CD14-positive monocyte (primary cell): Measurements from ENCODE around the gene GLDC. TPM values are rescaled to one million over a fixed set of nuclear protein-coding genes. Genes with fewer than 3 reads are reported as not detected.
A peak's percentile ranks its signal among the peaks of the same experiment; 100 is the strongest.

Experiments
- DNase-seq, 3 donors: peaks; one replicate each; pipeline ENCODE4 v3.0.0-alpha.2; 2011 to 2022
- H2AFZ ChIP-seq: 2 replicates; pipeline ENCODE4 v1.6.0; 2012; ENCODE audit warnings: mild to moderate bottlenecking, low read depth, low read length, inconsistent platforms; ENCODE audit not compliant: insufficient read depth, poor library complexity, severe bottlenecking
- H3K27ac ChIP-seq, 2 donors: 1 replicate in 1 of 2; 2 replicates in 1 of 2; pipeline ENCODE4 v1.5.1; 2012 to 2013; ENCODE audit warnings: low read length in 2 of 2, control low read depth in 1 of 2, inconsistent platforms in 1 of 2, low read depth in 1 of 2, mild to moderate bottlenecking in 1 of 2
- H3K27me3 ChIP-seq, 2 donors: one replicate each; pipeline versions ENCODE4 v1.6.0 to v1.6.1; 2011 to 2013; ENCODE audit warnings: low read length in 2 of 2; ENCODE audit not compliant: control insufficient read depth in 2 of 2, insufficient read depth in 2 of 2
- H3K36me3 ChIP-seq, 2 donors: replicated peaks in 1 of 2; 1 replicate in 1 of 2; 2 replicates in 1 of 2; pipeline versions ENCODE4 v1.5.1 to v1.6.1; 2012 to 2013; ENCODE audit warnings: low read length in 2 of 2, control low read depth in 1 of 2, inconsistent platforms in 1 of 2, mild to moderate bottlenecking in 1 of 2; ENCODE audit not compliant: insufficient read depth in 2 of 2, control insufficient read depth in 1 of 2
- H3K4me1 ChIP-seq, 2 donors: 1 replicate in 1 of 2; 2 replicates in 1 of 2; pipeline versions ENCODE4 v1.5.1 to v1.6.1; 2012 to 2013; ENCODE audit warnings: low read length in 2 of 2, control low read depth in 1 of 2, inconsistent platforms in 1 of 2, mild to moderate bottlenecking in 1 of 2, moderate library complexity in 1 of 2; ENCODE audit not compliant: insufficient read depth in 2 of 2, control insufficient read depth in 1 of 2
- H3K4me2 ChIP-seq: replicated peaks from 2 replicates; pipeline ENCODE3; 2012; ENCODE audit warnings: low read length, moderate library complexity, mild to moderate bottlenecking; ENCODE audit not compliant: poor library complexity, severe bottlenecking; ENCODE audit errors: extremely low read depth
- H3K4me3 ChIP-seq, 3 experiments: fragments of 200-600 bp in 1 of 3; sonication (generic) in 1 of 3; replicated peaks in 1 of 3; 1 replicate in 2 of 3; 2 replicates in 1 of 3; pipeline ENCODE4 v1.5.1; 2011 to 2013; ENCODE audit warnings: low read length in 3 of 3, mild to moderate bottlenecking in 3 of 3, control low read depth in 2 of 3, low read depth in 2 of 3, inconsistent platforms in 1 of 3, moderate library complexity in 1 of 3
- H3K79me2 ChIP-seq: 2 replicates; pipeline ENCODE4 v1.6.0; 2012; ENCODE audit warnings: mild to moderate bottlenecking, control low read depth, inconsistent platforms, low read length, moderate library complexity; ENCODE audit not compliant: insufficient read depth
- H3K9ac ChIP-seq: 2 replicates; pipeline ENCODE4 v1.6.0; 2017; ENCODE audit warnings: low read length, mild to moderate bottlenecking; ENCODE audit not compliant: insufficient read depth, poor library complexity, severe bottlenecking
- H3K9me3 ChIP-seq, 2 donors: replicated peaks in 1 of 2; 1 replicate in 1 of 2; 2 replicates in 1 of 2; pipeline versions ENCODE4 v1.5.1 to v1.6.1; 2012 to 2013; ENCODE audit warnings: low read length in 2 of 2, control low read depth in 1 of 2; ENCODE audit not compliant: control insufficient read depth in 1 of 2, insufficient read depth in 1 of 2
- H4K20me1 ChIP-seq: 2 replicates; pipeline ENCODE4 v1.6.0; 2012; ENCODE audit warnings: mild to moderate bottlenecking, low read length, control low read depth, moderate library complexity; ENCODE audit not compliant: insufficient read depth
- H3K27ac Mint-ChIP-seq, 7 donors: one replicate each; pipeline ENCODE4 v1.8.0; 2020; ENCODE audit warnings: mild to moderate bottlenecking in 7 of 7, mixed read lengths in 7 of 7, moderate library complexity in 6 of 7, inconsistent platforms in 2 of 7
- H3K27me3 Mint-ChIP-seq, 3 donors: one replicate each; pipeline ENCODE4 v1.8.0; 2021 to 2022; ENCODE audit warnings: low read depth in 3 of 3, mild to moderate bottlenecking in 3 of 3, mixed read lengths in 3 of 3, moderate library complexity in 3 of 3, inconsistent platforms in 1 of 3
- H3K36me3 Mint-ChIP-seq, 2 donors: one replicate each; pipeline ENCODE4 v1.8.0; 2020; ENCODE audit warnings: mixed read lengths in 2 of 2, inconsistent platforms in 1 of 2, mild to moderate bottlenecking in 1 of 2
- H3K4me1 Mint-ChIP-seq: one replicate; pipeline ENCODE4 v1.8.0; 2020; ENCODE audit warnings: mild to moderate bottlenecking, mixed read lengths
- H3K4me3 Mint-ChIP-seq, 2 donors: one replicate each; pipeline ENCODE4 v1.8.0; 2020; ENCODE audit warnings: mild to moderate bottlenecking in 2 of 2, mixed read lengths in 2 of 2, moderate library complexity in 1 of 2
- H3K9me3 Mint-ChIP-seq, 7 donors: one replicate each; pipeline ENCODE4 v1.8.0; 2020 to 2022; ENCODE audit warnings: mixed read lengths in 7 of 7, mild to moderate bottlenecking in 6 of 7, moderate library complexity in 6 of 7, inconsistent platforms in 2 of 7
- WGBS: methylation state at CpG from one replicate; pipeline ENCODE4 v1.1.5; 2013; ENCODE audit warnings: missing lambda C conversion rate; ENCODE audit not compliant: insufficient coverage; 5-methylcytosine and 5-hydroxymethylcytosine counted together
- intact Hi-C, 2 donors: fragments of 100-400 bp; cut with micrococcal nuclease; formaldehyde crosslinking; loops; one replicate each; pipeline versions ENCODE4 v1.15.0 to v1.15.1; 2023
- polyA plus RNA-seq, 3 donors: library from polyadenylated mRNA; depleted of rRNA in 1 of 3; unstranded in 2 of 3; stranded (reverse) in 1 of 3; fragments of 300-500 nt in 2 of 3; fragments of >200 nt in 1 of 3; fragmentation: Illumina TruSeq in 2 of 3; gene quantifications; 1 replicate in 2 of 3; 2 replicates in 1 of 3; pipeline ENCODE4 v1.2.3, GENCODE V29; 2012 to 2021
- TF ChIP-seq, protein P1 (sequence below): fragments of 200-600 bp; IDR thresholded peaks from one replicate; pipeline ENCODE4 v1.8.0; 2022; ENCODE audit warnings: antibody characterized with exemption, mild to moderate bottlenecking

GLDC gene
- polyA plus RNA-seq, 3 donors = not detected

GRCh38 chr9:6584881-6585597 is 60.5 kb downstream of the GLDC start:
- Histone ChIP-seq H3K79me2 (no peaks in the 10 kb centered on the region), H3K4me2 (no peak overlapping the region), H2AFZ (no peak overlapping the region), H3K36me3 (no peaks in the 10 kb centered on the region), H4K20me1 (no peaks in the 10 kb centered on the region), H3K4me3 (no peak overlapping the region), H3K9me3 (no peaks in the 10 kb centered on the region), H3K9ac (no peak overlapping the region), H3K27me3 (no peaks in the 10 kb centered on the region), H3K4me1 (peaks cover 9 to 28% of the 10 kb centered on the region in 2 donors), H3K27ac (no peak overlapping the region)
- no CpG with 5 or more reads among the region's 5 CpGs for WGBS
- TF ChIP-seq, protein P1, sequence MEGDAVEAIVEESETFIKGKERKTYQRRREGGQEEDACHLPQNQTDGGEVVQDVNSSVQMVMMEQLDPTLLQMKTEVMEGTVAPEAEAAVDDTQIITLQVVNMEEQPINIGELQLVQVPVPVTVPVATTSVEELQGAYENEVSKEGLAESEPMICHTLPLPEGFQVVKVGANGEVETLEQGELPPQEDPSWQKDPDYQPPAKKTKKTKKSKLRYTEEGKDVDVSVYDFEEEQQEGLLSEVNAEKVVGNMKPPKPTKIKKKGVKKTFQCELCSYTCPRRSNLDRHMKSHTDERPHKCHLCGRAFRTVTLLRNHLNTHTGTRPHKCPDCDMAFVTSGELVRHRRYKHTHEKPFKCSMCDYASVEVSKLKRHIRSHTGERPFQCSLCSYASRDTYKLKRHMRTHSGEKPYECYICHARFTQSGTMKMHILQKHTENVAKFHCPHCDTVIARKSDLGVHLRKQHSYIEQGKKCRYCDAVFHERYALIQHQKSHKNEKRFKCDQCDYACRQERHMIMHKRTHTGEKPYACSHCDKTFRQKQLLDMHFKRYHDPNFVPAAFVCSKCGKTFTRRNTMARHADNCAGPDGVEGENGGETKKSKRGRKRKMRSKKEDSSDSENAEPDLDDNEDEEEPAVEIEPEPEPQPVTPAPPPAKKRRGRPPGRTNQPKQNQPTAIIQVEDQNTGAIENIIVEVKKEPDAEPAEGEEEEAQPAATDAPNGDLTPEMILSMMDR = peak; percentile 75
- no peak for DNase-seq
- H3K36me3 Mint-ChIP-seq = no peaks in the 10 kb centered on the region
- no peak overlapping the region for H3K4me3 Mint-ChIP-seq
- no peaks in the 10 kb centered on the region for H3K9me3 Mint-ChIP-seq
- intact Hi-C loops = loop anchor here in 1 of 2 donors (10.0 kb wide), 2 partner anchors 100 to 170 kb away; partner anchors contain the start of gene KDM4C
- H3K27ac Mint-ChIP-seq = no peak overlapping the region
- peaks cover 21% of the 10 kb centered on the region for H3K4me1 Mint-ChIP-seq
- H3K27me3 Mint-ChIP-seq = peaks cover 0 to 2% (median 0%) of the 10 kb centered on the region in 3 donors

DNA sequence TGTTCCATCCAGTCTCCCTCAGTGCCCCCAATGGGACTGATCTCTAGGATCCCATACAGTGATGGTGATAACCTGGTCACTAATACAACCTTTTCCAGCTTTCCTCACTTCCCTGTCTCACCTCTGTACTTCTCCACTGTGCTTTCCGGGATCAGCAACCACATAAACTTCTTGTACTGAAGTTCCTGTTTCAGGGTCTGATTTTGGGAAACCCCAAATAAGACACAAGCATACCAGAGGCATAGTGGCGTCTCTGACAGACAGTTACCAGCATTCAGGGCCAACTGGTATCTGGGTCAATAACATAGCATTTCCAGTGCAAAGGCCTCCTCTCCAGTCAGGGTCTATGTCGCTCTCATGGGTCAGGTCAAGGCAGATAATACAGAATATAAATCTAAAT is 64.3 kb downstream of the GLDC start:
- Histone ChIP-seq H3K27me3 (no peaks in the 10 kb centered on the region), H3K4me3 (no peak overlapping the region), H2AFZ (no peak overlapping the region), H3K9me3 (no peaks in the 10 kb centered on the region), H3K9ac (no peak overlapping the region), H3K4me1 (peaks cover 9 to 28% of the 10 kb centered on the region in 2 donors), H4K20me1 (no peaks in the 10 kb centered on the region), H3K36me3 (no peaks in the 10 kb centered on the region), H3K27ac (no peak overlapping the region), H3K79me2 (no peaks in the 10 kb centered on the region), H3K4me2 (no peak overlapping the region)
- Mint-ChIP-seq H3K4me3 (no peak overlapping the region), H3K9me3 (no peaks in the 10 kb centered on the region), H3K4me1 (peaks cover 21% of the 10 kb centered on the region), H3K27me3 (peaks cover 2 to 5% (median 3%) of the 10 kb centered on the region in 3 donors), H3K36me3 (no peaks in the 10 kb centered on the region), H3K27ac (no peak overlapping the region)
- intact Hi-C loops = loop anchor here in 1 of 2 donors (10.0 kb wide), 2 partner anchors 104 to 174 kb away; partner anchors contain the start of gene KDM4C
- TF ChIP-seq, protein P1 = no peak
- 45% methylated on average over 2 of the region's 3 CpGs for WGBS
- DNase-seq = peak in 1 of 3 donors; percentile 26
